Stimulated activated CD8-positive, alpha-beta memory T cell treated with anti-CD3 and anti-CD28 coated beads, Interleukin-15, amount 100 ng/mL, for 1 hour (primary cell): Measurements from ENCODE around the gene GPR146.
"Not testable (repeated sequence)": the region's sequence is repeated elsewhere in the genome, so short reads cannot be mapped to it uniquely, and the experiment has no call there.

Experiments used
- DNase-seq: peaks from one replicate; pipeline ENCODE4 v3.0.0-alpha.2; 2020; ENCODE audit warnings: low read depth

GPR146 gene

GRCh38 chr7:1044189-1045068 lies at the start of gene GPR146:
GPR146 (plus strand) TSS chr7:1044546; CDS start chr7:1057516, 12,970 bp downstream.
- DNase-seq = peak; percentile 84

GRCh38 chr7:994592-995308 lies 49.6 kb upstream of the GPR146 start:
- no peak for DNase-seq

- DNase-seq = no peak
Observed at GRCh38 chr7:995571-995970, 48.8 kb upstream of the GPR146 start.

GRCh38 chr7:996079-996872 lies 48.1 kb upstream of the GPR146 start:
- no peak for DNase-seq

- no peak for DNase-seq
Observed at GRCh38 chr7:997404-998395, 46.6 kb upstream of the GPR146 start.

GRCh38 chr7:999149-999879 lies 45.0 kb upstream of the GPR146 start:
- no peak for DNase-seq

GRCh38 chr7:999941-1000935 lies 44.1 kb upstream of the GPR146 start:
- no peak for DNase-seq

- DNase-seq = not testable (repeated sequence)
Observed at GRCh38 chr7:1001069-1001770, 43.1 kb upstream of the GPR146 start.

- not testable (repeated sequence) for DNase-seq
Observed at GRCh38 chr7:1002026-1002425, 42.3 kb upstream of the GPR146 start.

GRCh38 chr7:1002445-1002844 lies 41.9 kb upstream of the GPR146 start:
- DNase-seq = not testable (repeated sequence)

GRCh38 chr7:1004018-1004852 lies 40.1 kb upstream of the GPR146 start:
- no peak for DNase-seq

GRCh38 chr7:1005303-1005702 lies 39.0 kb upstream of the GPR146 start:
- no peak for DNase-seq

- no peak for DNase-seq
Observed at GRCh38 chr7:1007901-1008300, 36.4 kb upstream of the GPR146 start.

- DNase-seq = no peak
Observed at GRCh38 chr7:1008733-1009363, 35.5 kb upstream of the GPR146 start.

- DNase-seq = no peak
Observed at GRCh38 chr7:1009747-1010146, 34.6 kb upstream of the GPR146 start.

- no peak for DNase-seq
Observed at GRCh38 chr7:1010226-1010625, 34.1 kb upstream of the GPR146 start.
